Heart right ventricle (tissue), 16 donors: Measurements from ENCODE around the gene PTBP1. TPM values are rescaled to one million over a fixed set of nuclear protein-coding genes. Genes with fewer than 3 reads are reported as not detected.
A peak's percentile ranks its signal among the peaks of the same experiment; 100 is the strongest.

ENCODE experiments used
- ATAC-seq, 8 donors: fragments of 200-7000 bp; cut with Tn5 transposase; one replicate each; pipeline ENCODE4 v1.9.1; 2020; ENCODE audit warnings: mild to moderate bottlenecking in 8 of 8, moderate library complexity in 8 of 8, moderate number of reproducible peaks in 1 of 8
- DNase-seq, 2 donors: peaks; one replicate each; pipeline ENCODE4 v3.0.0-alpha.2; 2020
- H3K27ac ChIP-seq, 10 donors: fragments of 200-600 bp; sonication (generic) in 2 of 10; one replicate each; pipeline versions ENCODE4 v1.5.0 to v1.8.0; 2020 to 2022; ENCODE audit warnings: mild to moderate bottlenecking in 3 of 10
- H3K27me3 ChIP-seq, 7 donors: fragments of 200-600 bp; one replicate each; pipeline ENCODE4 v1.8.0; 2021 to 2022; ENCODE audit warnings: mild to moderate bottlenecking in 2 of 7
- H3K36me3 ChIP-seq, 9 donors: fragments of 200-600 bp; sonication (generic) in 1 of 9; one replicate each; pipeline versions ENCODE4 v1.5.0 to v1.8.0; 2020 to 2022; ENCODE audit warnings: mild to moderate bottlenecking in 2 of 9
- H3K4me1 ChIP-seq, 9 donors: fragments of 200-600 bp; sonication (generic) in 1 of 9; one replicate each; pipeline versions ENCODE4 v1.5.0 to v1.8.0; 2020 to 2022; ENCODE audit warnings: mild to moderate bottlenecking in 4 of 9
- H3K4me3 ChIP-seq, 10 donors: fragments of 200-600 bp; sonication (generic) in 2 of 10; one replicate each; pipeline versions ENCODE4 v1.5.0 to v1.8.0; 2020 to 2022; ENCODE audit warnings: mild to moderate bottlenecking in 7 of 10, moderate library complexity in 2 of 10
- H3K9me3 ChIP-seq, 11 donors: fragments of 200-600 bp in 10 of 11; sonication (generic) in 2 of 11; one replicate each; pipeline versions ENCODE4 v1.5.0 to v1.8.0; 2013 to 2022; ENCODE audit warnings: mild to moderate bottlenecking in 2 of 11, control low read depth in 1 of 11, moderate library complexity in 1 of 11
- CTCF ChIP-seq, 9 donors: fragments of 200-600 bp; sonication (generic) in 2 of 9; IDR thresholded peaks; one replicate each; pipeline versions ENCODE4 v1.5.0 to v1.8.0; 2021 to 2022; ENCODE audit warnings: antibody characterized with exemption in 9 of 9, mild to moderate bottlenecking in 5 of 9, moderate library complexity in 1 of 9
- WGBS, 2 donors: extraction: QIAGEN DNeasy Blood & Tissue Kit; methylation state at CpG; one replicate each; pipeline ENCODE4 v1.1.7; 2013; ENCODE audit warnings: inconsistent platforms in 1 of 2; 5-methylcytosine and 5-hydroxymethylcytosine counted together
- intact Hi-C, 10 donors: fragments of 100-400 bp; cut with DNase I; formaldehyde crosslinking; loops; one replicate each; pipeline versions ENCODE4 v1.11.1 to v1.14.2; 2022
- microRNA-seq, 2 donors: library from miRNA; unstranded; fragments of <30 nt; microRNA quantifications; one replicate each; pipeline ENCODE4 v1.2.0, GENCODE V29; 2021
- polyA plus RNA-seq, 2 donors: library from polyadenylated mRNA; stranded (reverse); fragments of 200-250 nt; gene quantifications; one replicate each; pipeline ENCODE4 v1.2.3, GENCODE V29; 2013
- total RNA-seq, 10 donors: library from RNA; stranded (reverse); fragmentation: NEBNext Ultra II Directional in 3 of 10; extraction: Animal tissue kit (Norgen Biotek cat#: 25700) in 3 of 10; gene quantifications; one replicate each; pipeline versions ENCODE4 v1.2.1 to v1.2.4, GENCODE V29; 2021 to 2023
- donor health status: Arrhythmogenic right ventricular cardiomyopathy.
- donor health status: ischemic (EF 13 %, LVEDD 7.1; RV severe dilation, severe dysfunction).
- donor health status: healthy with polysubstance abuse.
- donor health status: DM: no; HTN: yes; CAD: no.
- donor health status: DM: no; HTN: no; CAD: no.
- donor health status: ischemic (EF 25% LVEDD 6.9; RV normal size, moderate dysfunction).
- donor health status: ischemic (EF 25% LVEDD 5.7; RV mildly dilated, moderate dysfunction).
- donor health status: healthy.
- donor health status: DM: yes; HTN: yes; CAD: no.
- donor health status: Ischemic cardiomyopathy.
- donor health status: ischemic (EF 35%, LVEDD 5.7; RV mildly dilated, moderate dysfunction).
- donor health status: nonischemic (EF 11% LVEDD 7.7; RV severe dilation, severe dysfunction).
- donor health status: DM: yes; HTN: yes; CAD: no.
- donor health status: PGD.
- donor health status: ischemic (EF 29% LVEDD 5.4; RV normal size, mild dysfunction).
- donor health status: nonischemic (EF 23%, LVEDD 6.1; RV moderate dilation, normal function).

Gene PTBP1
- total and polyA plus RNA-seq, 12 donors: 46.2 to 106 (median 56.8) TPM

- Histone ChIP-seq H3K4me1 (peaks cover 0 to 46% (median 10%) of the 10 kb centered on the region in 9 donors), H3K27me3 (peaks cover 0 to 47% (median 36%) of the 10 kb centered on the region in 7 donors), H3K4me3 (peak overlapping the region in 6 of 10 donors; percentile 34 to 57 (median 50)), H3K9me3 (no peaks in the 10 kb centered on the region), H3K27ac (no peak overlapping the region), H3K36me3 (no peaks in the 10 kb centered on the region)
- 64 to 68% methylated on average over 33 to 34 of the region's 35 CpGs for WGBS, 2 donors
- no peak for DNase-seq
- intact Hi-C loops: loop anchor here in 6 of 10 donors (5.0 to 10.0 kb wide), 6 partner anchors 56 to 124 kb away; partner anchors contain the start of genes KISS1R (in 4 of the 6) and WDR18 (in 3 of the 6)
- no peak for TF ChIP-seq CTCF (IDR thresholded peaks at IDR 0.05)
- no peak for ATAC-seq
Observed at GRCh38 chr19:861141-861755, 64.0 kb downstream of the PTBP1 start.

Small RNA genes within 50 kb of the gene (microRNA-seq; reads per million reads assigned to microRNA genes)
- gene MIR3187 (0.60 to 1.0 reads per million in 2 donors), gene MIR4745 (0.51 to 0.60 reads per million in 2 donors)

Other genes starting within 250 kb of the PTBP1 start
- gene BSG, start 224.9 kb upstream of the PTBP1 start, total RNA-seq: 1,000 to 10,000 TPM; 1,225 to 2,457 (median 1,705) TPM
- gene BSG, start 224.9 kb upstream of the PTBP1 start, polyA plus RNA-seq: 1,000 to 10,000 TPM in 1 of 2 donors, 100 to 1,000 TPM in 1; 829 to 5,252 TPM
- gene HCN2, start 207.6 kb upstream of the PTBP1 start, total RNA-seq: 10 to 100 TPM in 1 of 10 donors, 1 to 10 TPM in 9; 1.9 to 10.7 (median 5.1) TPM
- gene HCN2, start 207.6 kb upstream of the PTBP1 start, polyA plus RNA-seq: 1 to 10 TPM in 1 of 2 donors, under 1 TPM in 1; 0.90 to 4.7 TPM
- gene POLRMT, start 163.9 kb upstream of the PTBP1 start, total RNA-seq: 10 to 100 TPM; 37.2 to 61.7 (median 45.3) TPM
- gene POLRMT, start 163.9 kb upstream of the PTBP1 start, polyA plus RNA-seq: 100 to 1,000 TPM in 1 of 2 donors, 10 to 100 TPM in 1; 43.2 to 159 TPM
- under 1 TPM in 5 of 10 donors, not detected in 5; 0.20 to 0.36 (median 0.30) TPM for gene FGF22, start 157.6 kb upstream of the PTBP1 start, total RNA-seq
- under 1 TPM; 0.16 to 0.44 TPM for gene FGF22, start 157.6 kb upstream of the PTBP1 start, polyA plus RNA-seq
- gene RNF126, start 134.2 kb upstream of the PTBP1 start, total RNA-seq: 10 to 100 TPM; 20.3 to 43.6 (median 22.5) TPM
- 10 to 100 TPM; 27.1 to 46.1 TPM for gene RNF126, start 134.2 kb upstream of the PTBP1 start, polyA plus RNA-seq
- gene FSTL3, start 121.1 kb upstream of the PTBP1 start, total RNA-seq: 100 to 1,000 TPM in 3 of 10 donors, 10 to 100 TPM in 7; 33.4 to 153 (median 77.3) TPM
- 100 to 1,000 TPM; 118 to 279 TPM for gene FSTL3, start 121.1 kb upstream of the PTBP1 start, polyA plus RNA-seq
- not detected for gene PRSS57, start 102.0 kb upstream of the PTBP1 start, total RNA-seq
- gene PRSS57, start 102.0 kb upstream of the PTBP1 start, polyA plus RNA-seq: under 1 TPM in 1 of 2 donors, not detected in 1; 0.06 TPM
- gene PALM, start 88.5 kb upstream of the PTBP1 start, total RNA-seq: 10 to 100 TPM; 12.5 to 33.0 (median 17.7) TPM
- gene PALM, start 88.5 kb upstream of the PTBP1 start, polyA plus RNA-seq: 10 to 100 TPM; 18.9 to 36.7 TPM
- gene MISP, start 46.3 kb upstream of the PTBP1 start, total RNA-seq: not detected
- gene MISP, start 46.3 kb upstream of the PTBP1 start, polyA plus RNA-seq: under 1 TPM in 1 of 2 donors, not detected in 1; 0.01 TPM
- gene PLPPR3, start 24.5 kb downstream of the PTBP1 start, total RNA-seq: not detected
- gene PLPPR3, start 24.5 kb downstream of the PTBP1 start, polyA plus RNA-seq: not detected
- gene AZU1, start 30.4 kb downstream of the PTBP1 start, total RNA-seq: 1 to 10 TPM in 1 of 10 donors, not detected in 9; 1.7 TPM
- under 1 TPM in 1 of 2 donors, not detected in 1; 0.06 TPM for gene AZU1, start 30.4 kb downstream of the PTBP1 start, polyA plus RNA-seq
- gene PRTN3, start 43.5 kb downstream of the PTBP1 start, total RNA-seq: not detected
- gene PRTN3, start 43.5 kb downstream of the PTBP1 start, polyA plus RNA-seq: under 1 TPM in 1 of 2 donors, not detected in 1; 0.12 TPM
- gene ELANE, start 54.9 kb downstream of the PTBP1 start, total RNA-seq: 1 to 10 TPM in 3 of 10 donors, under 1 TPM in 4, not detected in 3; 0.26 to 2.8 (median 0.76) TPM
- gene ELANE, start 54.9 kb downstream of the PTBP1 start, polyA plus RNA-seq: 1 to 10 TPM; 3.0 to 5.4 TPM
- gene CFD, start 62.2 kb downstream of the PTBP1 start, total RNA-seq: 100 to 1,000 TPM in 4 of 10 donors, 10 to 100 TPM in 6; 21.1 to 326 (median 72.5) TPM
- gene CFD, start 62.2 kb downstream of the PTBP1 start, polyA plus RNA-seq: 100 to 1,000 TPM; 567 to 583 TPM
- gene MED16, start 95.7 kb downstream of the PTBP1 start, total RNA-seq: 10 to 100 TPM; 17.6 to 37.4 (median 26.2) TPM
- 10 to 100 TPM; 31.0 to 42.9 TPM for gene MED16, start 95.7 kb downstream of the PTBP1 start, polyA plus RNA-seq
- gene RNU6-9, start 96.0 kb downstream of the PTBP1 start, total RNA-seq: not detected
- gene RNU6-9, start 96.0 kb downstream of the PTBP1 start, polyA plus RNA-seq: not detected
- gene R3HDM4, start 115.8 kb downstream of the PTBP1 start, total RNA-seq: 10 to 100 TPM; 16.3 to 30.6 (median 19.9) TPM
- gene R3HDM4, start 115.8 kb downstream of the PTBP1 start, polyA plus RNA-seq: 10 to 100 TPM; 34.5 to 49.8 TPM
- not detected for gene KISS1R, start 119.9 kb downstream of the PTBP1 start, total RNA-seq
- not detected for gene KISS1R, start 119.9 kb downstream of the PTBP1 start, polyA plus RNA-seq
- gene ARID3A, start 128.6 kb downstream of the PTBP1 start, total RNA-seq: 10 to 100 TPM in 1 of 10 donors, 1 to 10 TPM in 9; 3.0 to 11.7 (median 5.3) TPM
- 1 to 10 TPM; 3.7 to 4.2 TPM for gene ARID3A, start 128.6 kb downstream of the PTBP1 start, polyA plus RNA-seq
- gene WDR18, start 186.9 kb downstream of the PTBP1 start, total RNA-seq: 10 to 100 TPM; 17.3 to 25.0 (median 20.3) TPM
- gene WDR18, start 186.9 kb downstream of the PTBP1 start, polyA plus RNA-seq: 10 to 100 TPM; 44.0 to 66.4 TPM
- gene GRIN3B, start 203.0 kb downstream of the PTBP1 start, total RNA-seq: under 1 TPM in 3 of 10 donors, not detected in 7; 0.08 to 0.10 (median 0.09) TPM
- under 1 TPM in 1 of 2 donors, not detected in 1; 0.01 TPM for gene GRIN3B, start 203.0 kb downstream of the PTBP1 start, polyA plus RNA-seq
- 100 to 1,000 TPM in 8 of 10 donors, 10 to 100 TPM in 2; 94.3 to 141 (median 111) TPM for gene TMEM259, start 223.7 kb downstream of the PTBP1 start, total RNA-seq
- gene TMEM259, start 223.7 kb downstream of the PTBP1 start, polyA plus RNA-seq: 100 to 1,000 TPM; 144 to 289 TPM
- not detected for gene RNU6-2, start 224.1 kb downstream of the PTBP1 start, total RNA-seq
- not detected for gene RNU6-2, start 224.1 kb downstream of the PTBP1 start, polyA plus RNA-seq
- gene CNN2, start 229.2 kb downstream of the PTBP1 start, total RNA-seq: 100 to 1,000 TPM in 2 of 10 donors, 10 to 100 TPM in 8; 33.0 to 117 (median 63.5) TPM
- gene CNN2, start 229.2 kb downstream of the PTBP1 start, polyA plus RNA-seq: 10 to 100 TPM; 49.0 to 61.2 TPM
- 10 to 100 TPM in 1 of 10 donors, 1 to 10 TPM in 9; 4.3 to 18.1 (median 5.6) TPM for gene ABCA7, start 242.7 kb downstream of the PTBP1 start, total RNA-seq
- 10 to 100 TPM in 1 of 2 donors, 1 to 10 TPM in 1; 2.7 to 23.4 TPM for gene ABCA7, start 242.7 kb downstream of the PTBP1 start, polyA plus RNA-seq